ENCODE data around the gene ADPRHL1.

DNA sequence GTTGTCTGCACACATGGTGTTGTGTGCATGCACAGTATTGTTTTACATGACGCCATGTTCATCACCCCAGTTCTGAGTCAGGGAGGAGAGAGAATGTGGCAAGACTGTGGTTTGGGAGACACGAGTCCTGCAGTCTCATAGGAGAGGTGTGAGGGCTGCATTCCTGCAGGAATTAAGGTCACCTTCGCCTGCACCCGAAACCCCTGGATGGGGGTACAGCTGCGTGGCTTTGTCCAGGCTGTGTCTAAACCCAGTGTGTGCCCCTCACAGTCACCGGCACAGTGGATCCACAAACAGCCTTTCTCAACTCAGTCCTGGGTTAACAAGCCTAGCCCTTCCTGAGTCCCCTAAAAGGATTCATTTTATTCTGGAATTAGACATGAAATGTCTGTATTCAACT lies 5.7 kb downstream of the ADPRHL1 start:
- TF ChIP-seq NFIC (IDR thresholded peaks at IDR 0.05), result no peak
- TF ChIP-seq YY1 (IDR thresholded peaks at IDR 0.05; ENCODE audit: low read depth), result no peak
- TF ChIP-seq, protein P1, sequence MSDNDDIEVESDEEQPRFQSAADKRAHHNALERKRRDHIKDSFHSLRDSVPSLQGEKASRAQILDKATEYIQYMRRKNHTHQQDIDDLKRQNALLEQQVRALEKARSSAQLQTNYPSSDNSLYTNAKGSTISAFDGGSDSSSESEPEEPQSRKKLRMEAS (IDR thresholded peaks at IDR 0.05), result no peak
- TF ChIP-seq CEBPB (IDR thresholded peaks at IDR 0.05), result no peak
- no peak for TF ChIP-seq EP300 (IDR thresholded peaks at IDR 0.05; ENCODE audit: borderline replicate concordance)
- TF ChIP-seq, protein P2, sequence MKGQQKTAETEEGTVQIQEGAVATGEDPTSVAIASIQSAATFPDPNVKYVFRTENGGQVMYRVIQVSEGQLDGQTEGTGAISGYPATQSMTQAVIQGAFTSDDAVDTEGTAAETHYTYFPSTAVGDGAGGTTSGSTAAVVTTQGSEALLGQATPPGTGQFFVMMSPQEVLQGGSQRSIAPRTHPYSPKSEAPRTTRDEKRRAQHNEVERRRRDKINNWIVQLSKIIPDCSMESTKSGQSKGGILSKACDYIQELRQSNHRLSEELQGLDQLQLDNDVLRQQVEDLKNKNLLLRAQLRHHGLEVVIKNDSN (IDR thresholded peaks at IDR 0.05), result no peak
- TF ChIP-seq CREB1 (IDR thresholded peaks at IDR 0.05; ENCODE audit: low read depth), result no peak
